GM19099 (cell line): ENCODE results near the gene SLAMF9.

Source experiments
- POLR2A ChIP-seq: IDR thresholded peaks from 3 replicates; pipeline ENCODE4 v1.6.1; 2011; ENCODE audit warnings: low read depth; ENCODE audit not compliant: insufficient read length; ENCODE audit errors: extremely low read depth

SLAMF9 gene

GRCh38 chr1:159959451-159959850 is 5.4 kb upstream of the SLAMF9 start:
- no peak for TF ChIP-seq POLR2A

DNA sequence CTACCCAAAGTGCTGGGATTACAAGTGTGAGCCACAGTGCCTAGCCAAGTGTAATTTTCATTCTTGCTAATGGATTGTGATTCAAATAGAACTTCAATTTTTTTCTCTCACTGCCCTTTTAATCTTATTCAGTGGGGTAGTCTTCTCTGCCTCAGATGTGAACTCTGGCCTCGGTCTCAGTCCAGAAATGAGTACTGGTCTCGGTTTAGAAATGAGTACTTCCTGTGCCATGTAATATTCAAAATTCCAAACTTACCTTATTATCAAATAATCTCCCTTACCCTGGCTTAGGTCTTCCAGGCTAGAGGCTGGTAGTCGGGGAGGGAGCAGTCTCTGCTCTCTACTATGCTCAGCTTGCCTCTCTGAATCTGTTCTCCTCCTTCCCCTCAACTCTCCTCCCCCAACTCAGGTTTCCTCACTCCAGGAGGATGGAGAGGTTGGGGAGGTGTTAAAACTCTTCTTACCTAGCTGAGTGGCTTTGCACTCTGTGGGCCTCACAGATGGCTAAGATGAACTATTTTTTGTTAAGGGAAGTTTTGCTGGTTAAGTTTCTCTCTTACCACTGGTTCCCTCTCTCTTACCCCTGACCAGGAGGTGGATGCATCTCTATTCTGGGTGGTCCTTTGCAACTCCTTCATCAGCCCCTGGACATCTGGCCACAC is 4.8 kb upstream of the SLAMF9 start:
- TF ChIP-seq POLR2A = no peak

DNA sequence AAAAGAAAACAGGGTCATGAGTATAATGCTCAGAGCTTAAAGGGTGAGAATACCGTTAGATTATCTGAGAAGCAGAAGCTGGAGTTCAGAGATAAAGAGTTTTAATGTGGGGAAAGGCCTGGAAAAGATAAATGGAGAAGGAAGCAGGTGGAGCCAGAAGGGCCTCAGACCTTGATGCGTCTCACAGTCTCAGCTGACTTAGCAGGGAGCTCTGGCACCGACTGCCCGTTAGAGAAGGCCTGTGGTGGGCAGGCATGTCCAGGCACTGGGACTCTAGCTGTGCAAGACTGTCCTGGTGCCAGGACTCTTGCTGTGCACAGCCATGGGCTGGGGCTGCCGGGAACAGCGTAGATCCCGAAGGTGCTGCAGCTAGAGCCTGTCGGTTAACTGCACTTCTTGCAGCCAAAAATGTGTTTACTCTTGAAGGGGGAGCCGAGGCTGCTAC is 3.8 kb upstream of the SLAMF9 start:
- TF ChIP-seq POLR2A = no peak

DNA sequence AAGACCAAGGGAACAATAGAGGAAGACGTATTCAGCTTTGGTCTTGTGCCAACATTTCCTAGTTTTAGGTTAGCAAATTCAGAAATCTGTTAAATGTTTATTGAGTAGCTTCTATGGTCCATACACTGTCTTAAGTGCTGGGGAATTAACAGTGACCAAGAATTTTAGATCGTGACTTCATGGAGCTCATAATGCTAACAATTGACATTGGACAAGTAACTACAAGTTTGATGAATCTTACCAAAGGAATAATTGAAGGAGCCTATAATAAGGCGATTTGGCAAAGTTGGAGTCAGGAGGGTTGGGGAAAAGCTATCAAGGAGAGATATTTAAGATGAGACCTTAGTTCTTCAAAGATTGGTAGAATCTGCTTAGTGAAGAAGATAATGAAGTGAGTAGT is 1.4 kb upstream of the SLAMF9 start:
- TF ChIP-seq POLR2A = no peak

GRCh38 chr1:159952932-159953331 is 1.1 kb downstream of the SLAMF9 start:
- no peak for TF ChIP-seq POLR2A

- TF ChIP-seq POLR2A = no peak
Observed at GRCh38 chr1:159951551-159951950, 2.5 kb downstream of the SLAMF9 start.

DNA sequence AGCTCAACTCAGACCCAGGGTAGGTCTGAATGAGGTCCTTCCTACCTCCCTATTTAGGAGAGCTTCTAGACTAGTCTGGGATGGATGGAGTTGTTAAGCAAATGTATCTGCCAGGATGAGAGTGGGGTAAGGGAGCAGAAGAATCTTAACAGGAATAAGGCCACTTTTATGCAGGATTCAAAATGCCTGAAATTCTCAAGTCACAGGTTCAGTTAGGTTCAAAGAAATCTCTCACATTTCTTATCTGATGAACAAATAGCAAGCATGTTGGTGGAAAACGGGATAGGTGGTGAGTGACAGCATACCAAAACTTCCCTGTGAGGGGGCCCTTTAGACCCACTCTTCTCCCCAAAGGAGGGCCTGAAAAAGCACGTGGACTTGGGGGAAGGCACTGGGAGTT is 3.0 kb downstream of the SLAMF9 start:
- TF ChIP-seq POLR2A = no peak

DNA sequence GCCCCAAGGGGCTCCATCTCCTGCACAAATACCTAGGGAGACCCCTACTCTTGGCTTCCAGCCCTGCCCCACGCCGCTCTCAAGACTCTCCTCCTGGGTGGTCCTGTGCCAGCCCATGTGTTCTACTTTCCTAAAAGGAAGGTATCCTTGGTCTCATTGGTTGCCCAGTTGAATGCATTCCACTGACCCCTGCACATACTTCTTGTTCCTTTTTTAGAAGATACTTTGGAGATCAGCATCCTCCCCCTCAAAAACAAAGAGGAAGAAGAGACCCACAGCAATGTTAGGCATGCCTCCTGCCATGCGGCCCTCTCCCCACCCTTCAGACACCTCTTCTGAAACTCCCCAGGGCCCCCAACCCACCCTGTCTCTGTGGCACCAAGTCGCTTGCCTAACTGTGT is 4.1 kb downstream of the SLAMF9 start:
- TF ChIP-seq POLR2A = no peak

GRCh38 chr1:159949123-159949522 is 4.9 kb downstream of the SLAMF9 start:
- TF ChIP-seq POLR2A = no peak

DNA sequence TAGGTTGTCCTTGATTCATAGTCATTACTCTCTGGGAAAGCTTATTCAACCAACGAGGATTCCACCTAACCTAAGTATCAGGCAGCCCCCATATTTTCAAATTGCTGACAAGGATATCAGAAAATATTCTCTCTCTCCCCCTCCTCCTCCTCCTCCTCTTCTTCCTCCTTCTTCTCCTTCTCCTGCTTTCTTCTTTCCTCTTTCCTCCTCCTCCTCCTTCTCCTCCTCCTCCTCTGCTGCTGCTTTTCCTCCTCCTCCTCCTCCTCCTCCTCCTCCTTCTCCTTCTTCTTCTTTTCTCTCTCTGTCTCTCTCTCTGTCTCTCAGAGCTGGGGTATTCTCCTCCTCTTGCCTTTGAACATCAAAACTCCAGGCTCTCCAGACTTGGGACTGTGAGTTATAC is 6.1 kb downstream of the SLAMF9 start:
- TF ChIP-seq POLR2A = no peak

GRCh38 chr1:159946242-159947187 is 7.5 kb downstream of the SLAMF9 start:
- TF ChIP-seq POLR2A = no peak

GRCh38 chr1:159945483-159946241 is 8.4 kb downstream of the SLAMF9 start, which contains the start of gene IGSF9:
Gene IGSF9 (minus strand): TSS chr1:159945613. CDS start chr1:159943454, 2,159 bp downstream.
- no peak for TF ChIP-seq POLR2A

DNA sequence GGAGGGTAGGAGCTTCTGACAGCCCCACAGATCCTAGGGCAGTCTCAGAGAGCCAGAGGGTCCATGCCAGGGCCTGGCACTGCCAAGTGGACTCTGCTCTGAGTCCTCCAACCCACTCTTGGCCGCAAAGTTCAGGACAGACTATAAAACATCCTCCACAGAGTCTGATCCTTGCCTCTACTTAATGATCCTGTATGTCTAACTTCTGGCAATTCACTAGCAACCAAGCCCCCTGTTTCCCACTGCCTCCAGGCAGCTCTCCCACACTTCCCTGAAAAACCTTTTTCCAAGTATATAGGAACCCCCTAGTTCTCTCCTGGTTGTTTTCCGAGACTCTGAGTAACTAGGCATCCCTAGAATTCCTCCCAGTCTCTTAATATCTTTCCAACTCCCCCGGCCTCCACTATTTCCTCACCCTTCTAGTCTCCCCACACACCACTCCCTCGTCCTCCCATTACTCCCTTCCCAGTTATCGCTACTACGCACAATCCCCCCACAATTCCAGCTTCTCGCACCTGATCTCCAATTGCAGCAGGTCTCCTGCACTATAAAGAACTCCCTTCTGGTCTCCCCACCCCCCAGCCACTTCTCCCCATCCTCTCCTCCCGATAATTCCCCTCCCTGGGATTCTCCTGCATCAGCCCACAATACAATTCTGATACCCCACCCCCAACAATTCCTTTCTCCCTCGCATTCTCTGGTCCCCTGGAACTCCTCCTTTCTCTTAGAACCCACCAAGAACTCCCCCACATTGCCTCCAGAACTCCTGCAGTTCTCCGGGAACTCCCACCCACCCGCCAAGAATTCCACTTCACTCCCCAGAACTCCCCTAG is 9.2 kb downstream of the SLAMF9 start:
- no peak for TF ChIP-seq POLR2A

- no peak for TF ChIP-seq POLR2A
Observed at GRCh38 chr1:159943908-159944622, 10.0 kb downstream of the SLAMF9 start.
